CD4-positive, alpha-beta T cell treated with Interleukin-4 for 1 hour (primary cell): ENCODE data around the gene PER3.

Source experiments
- DNase-seq, 2 donors: peaks; one replicate each; pipeline ENCODE4 v3.0.0-alpha.2; 2020 to 2022

The PER3 gene

DNA sequence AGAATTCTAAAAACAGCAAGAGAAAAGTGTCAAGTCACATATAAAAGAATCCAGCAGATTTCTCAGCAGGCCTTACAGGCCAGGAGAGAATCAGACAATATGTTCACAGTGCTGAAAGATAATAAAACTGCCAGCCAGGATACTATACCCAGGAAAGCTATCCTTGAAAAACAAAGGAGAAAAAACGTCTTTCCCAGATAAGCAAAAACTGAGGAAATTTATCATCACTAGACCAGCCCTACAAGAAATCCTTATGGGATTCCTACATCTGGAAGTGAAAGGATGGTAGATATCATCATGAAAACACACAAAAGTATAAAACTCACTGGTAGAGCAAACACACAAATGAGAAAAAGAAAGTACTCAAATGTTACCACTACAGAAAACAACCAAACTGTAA, 93.9 kb downstream of the PER3 start:
- DNase-seq = no peak

DNA sequence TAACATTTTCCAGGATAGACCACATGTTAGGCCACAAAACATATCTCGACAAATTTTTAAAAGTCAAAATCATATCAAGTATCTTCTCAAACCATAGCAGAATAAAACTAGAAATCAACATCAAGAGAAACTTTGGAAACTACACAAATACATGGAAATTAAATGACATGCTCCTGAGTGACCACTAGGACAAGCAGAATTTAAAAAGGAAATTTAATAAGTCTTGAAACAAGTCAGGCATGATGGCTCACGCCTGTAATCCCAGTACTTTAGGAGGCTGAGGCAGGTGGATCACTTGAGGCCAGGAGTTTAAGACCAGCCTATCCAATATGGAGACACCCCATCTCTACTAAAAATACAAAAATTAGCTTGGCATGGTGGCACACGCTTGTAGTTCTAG, 95.1 kb downstream of the PER3 start:
- DNase-seq = no peak

GRCh38 chr1:7884757-7885156, 100.7 kb downstream of the PER3 start:
- no peak for DNase-seq

DNA sequence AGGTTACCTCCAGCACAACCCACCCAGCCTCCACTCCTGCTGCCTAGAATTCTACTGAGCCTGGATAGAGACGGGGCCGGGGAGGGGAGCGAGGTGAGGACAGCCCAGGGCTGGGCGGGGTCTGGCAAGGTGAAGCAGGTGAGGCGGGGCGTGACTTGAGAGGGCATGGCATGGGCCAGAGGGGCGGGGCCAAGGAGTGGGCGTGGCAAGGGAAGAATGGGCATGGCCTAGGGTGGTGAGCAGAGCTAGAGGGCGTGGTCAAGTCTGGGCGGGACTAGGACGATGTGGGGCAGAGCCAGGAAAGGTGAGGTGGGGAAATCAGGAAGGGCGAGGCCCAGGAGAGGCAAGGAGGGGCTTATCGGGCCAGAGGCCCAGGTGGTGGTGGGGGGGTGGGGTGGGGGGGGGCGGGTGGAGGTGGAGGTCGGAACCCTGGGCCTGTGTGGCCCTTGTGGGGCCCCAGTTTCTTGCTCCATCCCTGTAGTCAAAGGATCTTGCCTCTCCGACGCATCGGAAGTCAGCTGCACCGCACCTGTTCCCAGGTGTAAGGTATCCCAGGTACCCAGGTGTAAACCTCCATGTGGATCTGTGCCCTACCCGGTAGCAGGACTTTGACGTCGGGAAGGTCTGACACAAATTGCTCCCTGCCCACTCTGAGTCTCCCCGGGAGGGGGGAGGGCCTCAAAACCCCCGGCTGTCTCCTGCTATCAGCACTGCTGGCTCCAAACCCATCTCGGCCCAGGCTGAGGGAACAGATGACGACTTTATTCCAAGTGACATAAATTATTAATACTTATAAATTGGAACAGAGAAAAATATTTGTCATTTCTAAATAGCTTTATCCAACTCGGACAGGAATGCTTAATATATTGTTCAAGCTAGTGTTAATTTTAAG, 101.7 kb downstream of the PER3 start:
- DNase-seq = peak in 1 of 2 donors; percentile 14

- no peak for DNase-seq
Observed at GRCh38 chr1:7886405-7886745, 102.3 kb downstream of the PER3 start.

- no peak for DNase-seq
Observed at GRCh38 chr1:7888248-7889081, 104.4 kb downstream of the PER3 start.

DNA sequence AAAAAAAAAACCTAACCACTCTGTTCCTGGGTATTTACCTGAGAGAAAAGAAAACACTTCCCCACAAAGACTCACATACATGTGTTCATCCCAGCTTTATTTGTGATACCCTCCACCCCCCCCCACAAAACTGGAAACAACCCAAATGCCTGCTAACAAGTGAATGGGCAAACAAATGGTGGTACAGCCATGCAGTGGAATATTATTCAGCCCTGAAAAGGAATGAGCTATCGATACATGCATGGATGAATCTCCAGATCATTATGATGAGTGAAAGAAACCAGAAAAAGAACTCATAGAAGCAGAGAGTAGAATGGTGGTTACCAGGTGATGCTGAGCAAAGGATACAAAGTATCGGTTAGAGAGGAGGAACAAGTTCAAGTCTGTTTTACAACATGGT, 106.8 kb downstream of the PER3 start:
- no peak for DNase-seq

DNA sequence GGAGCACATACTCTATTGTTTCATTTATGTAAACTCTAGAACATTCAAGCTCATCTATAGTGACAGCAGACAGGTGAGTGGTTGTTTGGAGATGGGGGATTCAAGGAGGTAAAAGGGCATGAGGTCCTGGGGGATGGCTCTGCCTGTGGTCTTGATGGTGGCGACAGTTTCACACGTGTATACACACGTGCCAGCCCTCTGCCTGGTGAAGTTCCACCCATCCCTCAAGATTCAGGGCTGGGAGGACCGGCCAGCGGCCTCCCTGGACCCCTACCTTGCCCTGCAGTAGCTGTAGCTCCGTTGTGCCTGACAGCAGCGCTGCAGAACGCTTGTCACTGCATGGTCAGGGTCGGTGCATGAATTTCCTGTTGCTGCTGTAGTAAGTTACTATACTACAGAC, 107.7 kb downstream of the PER3 start:
- no peak for DNase-seq

DNA sequence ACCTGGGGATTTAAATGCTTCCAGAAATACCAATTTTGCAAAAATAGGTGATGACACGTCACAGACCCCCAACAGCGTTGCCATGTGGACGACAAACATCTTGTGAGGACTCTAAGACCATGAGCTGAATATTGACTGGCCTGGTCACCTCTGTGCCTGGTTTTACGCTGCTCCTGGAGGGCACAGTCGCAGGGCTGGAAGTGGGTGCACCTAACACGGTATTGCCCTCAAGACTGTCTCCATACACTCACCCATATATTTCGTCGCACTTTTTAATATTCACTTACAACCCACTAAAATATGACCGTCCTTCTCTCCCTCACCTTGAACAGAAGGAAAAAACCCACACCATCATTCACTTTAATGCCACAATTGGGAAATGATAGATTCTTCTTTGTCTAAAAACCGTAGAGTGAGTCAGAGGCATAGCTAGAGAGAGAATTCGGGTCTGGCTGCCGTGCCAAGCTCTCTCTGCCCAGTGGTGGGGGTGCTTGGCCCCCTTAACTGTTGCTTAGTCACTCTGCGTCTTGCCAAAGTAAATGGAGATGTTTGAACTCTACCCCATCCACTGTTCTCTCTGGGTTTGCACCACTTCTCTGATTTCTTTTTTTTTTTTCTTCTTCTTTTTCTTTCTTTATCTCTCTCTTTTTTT, 109.6 kb downstream of the PER3 start:
- DNase-seq = no peak
